ENCODE measurements around the gene PDE11A.

PDE11A gene

GRCh38 chr2:177740700-177741099 is 331.9 kb downstream of the PDE11A start:
- no peak for TF ChIP-seq JUND (IDR thresholded peaks at IDR 0.05; ENCODE audit: low read depth)
- in situ Hi-C loops (cut with HindIII; ENCODE audit: low pct_unique_long_range_greater_than_20kb, low sequenced_read_pairs) = no loop called here
- DNase-seq (ENCODE audit: low read depth in 1 of 2, low spot score in 1 of 2) = no peak

DNA sequence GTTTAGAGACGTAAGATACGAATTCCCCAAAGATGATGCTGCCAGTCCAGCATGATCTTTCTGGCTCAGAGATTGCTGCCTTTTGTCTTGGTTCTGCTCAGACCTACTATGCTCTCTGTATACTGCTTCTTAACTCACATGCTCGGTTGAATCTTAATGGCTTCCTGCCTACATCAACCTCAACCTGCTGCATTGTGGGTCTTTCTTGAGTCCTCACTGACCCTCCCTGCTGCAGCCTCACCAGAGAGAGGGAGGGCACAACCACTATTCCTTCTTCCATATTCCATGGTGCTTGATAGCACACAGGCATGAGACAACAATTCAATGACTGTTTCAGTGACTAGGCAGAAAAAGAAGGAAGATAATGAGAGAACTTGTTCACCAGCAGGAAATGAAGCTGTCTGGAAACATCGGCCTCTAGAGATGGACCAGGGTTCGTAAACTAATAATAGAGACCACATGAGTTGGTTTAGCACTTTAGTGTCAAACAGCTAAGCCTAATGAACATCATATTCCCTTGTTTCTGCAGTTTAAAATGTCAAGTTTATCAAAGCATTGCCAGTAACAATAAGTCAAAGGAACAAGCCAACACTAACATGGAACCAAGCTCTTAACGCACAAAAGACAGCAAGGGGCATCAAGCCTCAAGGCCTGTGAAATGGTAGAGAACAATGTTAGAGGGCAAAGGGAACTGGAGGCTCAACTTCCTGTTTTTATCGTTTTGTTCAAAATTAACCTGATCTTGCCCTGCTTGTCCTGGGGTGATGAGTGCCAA is 333.9 kb downstream of the PDE11A start:
- DNase-seq (ENCODE audit: low read depth in 1 of 2, low spot score in 1 of 2) = no peak
- in situ Hi-C loops (cut with HindIII; ENCODE audit: low pct_unique_long_range_greater_than_20kb, low sequenced_read_pairs) = no loop called here
- no peak for TF ChIP-seq JUND (IDR thresholded peaks at IDR 0.05; ENCODE audit: low read depth)

- in situ Hi-C loops (cut with HindIII; ENCODE audit: low pct_unique_long_range_greater_than_20kb, low sequenced_read_pairs) = no loop called here
- no peak for TF ChIP-seq JUND (IDR thresholded peaks at IDR 0.05; ENCODE audit: low read depth)
- DNase-seq (ENCODE audit: low read depth in 1 of 2, low spot score in 1 of 2) = no peak
These were observed 337.2 kb downstream of the PDE11A start for GRCh38 chr2:177735318-177735803.

DNA sequence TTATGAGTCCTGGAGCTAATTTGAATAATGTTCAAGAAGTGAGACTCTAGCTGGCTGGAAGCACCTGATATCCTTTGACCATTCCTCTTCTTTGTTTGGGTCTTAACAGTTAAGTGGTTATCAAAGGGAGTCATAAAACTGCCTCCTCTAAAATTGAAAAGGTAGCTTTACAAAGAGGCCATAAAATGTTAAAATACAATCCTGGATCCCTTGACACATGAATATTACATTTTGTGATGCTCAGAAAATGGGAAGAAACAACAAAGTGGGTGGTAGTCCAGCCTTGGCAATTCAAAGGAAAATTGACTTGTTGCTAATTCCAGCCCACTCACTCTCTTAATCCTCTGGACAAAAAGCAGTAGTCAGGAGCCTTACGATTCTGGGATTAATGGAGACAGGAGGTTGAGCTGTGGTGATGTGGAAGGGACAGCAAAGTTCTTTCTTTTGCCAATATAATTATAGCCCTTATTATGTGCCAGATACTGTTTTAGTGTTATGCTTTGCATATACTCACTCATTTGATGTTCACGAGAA is 339.2 kb downstream of the PDE11A start:
- no peak for TF ChIP-seq JUND (IDR thresholded peaks at IDR 0.05; ENCODE audit: low read depth)
- DNase-seq (ENCODE audit: low read depth in 1 of 2, low spot score in 1 of 2) = no peak
- in situ Hi-C loops (cut with HindIII; ENCODE audit: low pct_unique_long_range_greater_than_20kb, low sequenced_read_pairs) = no loop called here

DNA sequence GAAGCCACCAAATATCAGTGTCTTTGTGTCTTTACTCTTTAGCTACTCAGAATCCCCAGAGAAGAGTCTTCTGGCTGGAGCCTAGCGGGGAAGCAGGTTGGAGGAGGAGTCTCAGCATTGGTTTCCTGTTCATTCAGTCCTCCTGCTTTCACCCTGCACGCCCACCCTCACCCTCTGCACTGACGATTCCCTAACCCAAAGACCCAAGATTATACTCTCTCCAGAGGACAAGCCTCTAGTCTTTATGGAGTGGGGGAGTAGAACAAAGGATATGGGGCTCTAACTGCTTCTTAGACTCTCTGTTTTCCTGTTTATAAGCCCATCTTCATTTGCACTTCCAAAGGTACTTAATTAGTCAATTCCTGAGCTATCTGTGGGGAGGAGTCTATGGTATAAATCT is 341.2 kb downstream of the PDE11A start:
- no peak for TF ChIP-seq JUND (IDR thresholded peaks at IDR 0.05; ENCODE audit: low read depth)
- DNase-seq (ENCODE audit: low read depth in 1 of 2, low spot score in 1 of 2) = no peak
- in situ Hi-C loops (cut with HindIII; ENCODE audit: low pct_unique_long_range_greater_than_20kb, low sequenced_read_pairs) = no loop called here

GRCh38 chr2:177730792-177731191 is 341.8 kb downstream of the PDE11A start:
- in situ Hi-C loops (cut with HindIII; ENCODE audit: low pct_unique_long_range_greater_than_20kb, low sequenced_read_pairs) = no loop called here

GRCh38 chr2:177730363-177730762 is 342.2 kb downstream of the PDE11A start:
- DNase-seq (ENCODE audit: low read depth in 1 of 2, low spot score in 1 of 2) = no peak
- in situ Hi-C loops (cut with HindIII; ENCODE audit: low pct_unique_long_range_greater_than_20kb, low sequenced_read_pairs) = no loop called here
- TF ChIP-seq JUND (IDR thresholded peaks at IDR 0.05; ENCODE audit: low read depth) = no peak

More at GRCh38 chr2:177730792-177731191, 341.8 kb downstream of the PDE11A start:
- TF ChIP-seq JUND (IDR thresholded peaks at IDR 0.05; ENCODE audit: low read depth) = no peak
- no peak for DNase-seq (ENCODE audit: low read depth in 1 of 2, low spot score in 1 of 2)

DNA sequence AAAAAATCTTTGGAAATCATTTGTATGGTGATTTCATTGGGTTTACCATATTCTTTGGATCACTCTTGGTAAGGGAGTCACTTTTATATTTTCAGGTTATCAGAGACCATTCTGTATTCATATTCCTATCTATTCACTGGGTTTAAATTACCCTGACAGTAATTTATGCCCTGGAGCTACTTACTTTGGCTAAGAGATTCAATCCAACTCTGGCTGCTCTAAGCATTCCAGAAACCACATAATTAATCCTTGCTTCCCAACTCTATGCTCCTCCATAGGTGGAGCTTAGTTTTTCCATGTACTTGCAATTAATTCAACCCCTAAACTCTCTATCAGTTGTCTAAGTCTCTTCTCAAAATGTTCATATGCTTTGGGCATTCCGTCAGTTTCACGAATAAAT is 343.7 kb downstream of the PDE11A start:
- peak in 1 of 2 experiments; percentile 11 for DNase-seq (ENCODE audit: low read depth in 1 of 2, low spot score in 1 of 2)
- in situ Hi-C loops (cut with HindIII; ENCODE audit: low pct_unique_long_range_greater_than_20kb, low sequenced_read_pairs) = no loop called here

GRCh38 chr2:177728399-177728765 is 344.2 kb downstream of the PDE11A start:
- in situ Hi-C loops (cut with HindIII; ENCODE audit: low pct_unique_long_range_greater_than_20kb, low sequenced_read_pairs) = no loop called here
- no peak for TF ChIP-seq JUND (IDR thresholded peaks at IDR 0.05; ENCODE audit: low read depth)
- no peak for DNase-seq (ENCODE audit: low read depth in 1 of 2, low spot score in 1 of 2)

More for the DNA sequence above, 343.7 kb downstream of the PDE11A start:
- no peak for TF ChIP-seq JUND (IDR thresholded peaks at IDR 0.05; ENCODE audit: low read depth)

GRCh38 chr2:177727577-177728398 is 344.8 kb downstream of the PDE11A start:
- no peak for TF ChIP-seq JUND (IDR thresholded peaks at IDR 0.05; ENCODE audit: low read depth)
- no peak for DNase-seq (ENCODE audit: low read depth in 1 of 2, low spot score in 1 of 2)
- in situ Hi-C loops (cut with HindIII; ENCODE audit: low pct_unique_long_range_greater_than_20kb, low sequenced_read_pairs) = no loop called here

DNA sequence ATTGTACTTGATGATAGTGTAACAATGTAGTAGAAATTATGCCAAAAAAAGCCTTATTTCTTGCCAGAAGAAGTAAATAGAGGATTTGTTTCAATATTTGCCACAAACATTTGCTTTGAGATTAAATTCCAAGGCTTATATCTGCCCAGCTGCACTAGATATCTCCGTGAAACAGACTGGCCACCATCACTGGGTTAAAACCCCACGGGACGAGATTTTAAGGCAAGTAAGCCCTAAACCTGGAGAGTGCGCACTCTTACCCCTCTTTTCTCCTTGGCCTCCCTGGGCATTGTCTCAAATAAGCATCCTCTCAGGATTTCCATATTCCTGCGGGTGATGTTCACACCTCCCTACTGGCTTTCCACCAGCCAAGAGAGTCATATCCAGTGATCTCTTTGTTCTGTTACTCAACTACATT is 345.6 kb downstream of the PDE11A start:
- no peak for DNase-seq (ENCODE audit: low read depth in 1 of 2, low spot score in 1 of 2)
- in situ Hi-C loops (cut with HindIII; ENCODE audit: low pct_unique_long_range_greater_than_20kb, low sequenced_read_pairs) = no loop called here
- no peak for TF ChIP-seq JUND (IDR thresholded peaks at IDR 0.05; ENCODE audit: low read depth)

- in situ Hi-C loops (cut with HindIII; ENCODE audit: low pct_unique_long_range_greater_than_20kb, low sequenced_read_pairs) = no loop called here
- no peak for TF ChIP-seq JUND (IDR thresholded peaks at IDR 0.05; ENCODE audit: low read depth)
- peak; percentile 30 to 49 for DNase-seq (ENCODE audit: low read depth in 1 of 2, low spot score in 1 of 2)
These were observed 347.9 kb downstream of the PDE11A start for GRCh38 chr2:177724398-177725287.

Data from T47D (cell line).